MM.1S (cell line): ENCODE data around the gene TSHZ2.

Experiments used
- DNase-seq: peaks from one replicate; pipeline ENCODE4 v3.0.0-alpha.2; 2015
- H2AFZ ChIP-seq: fragments of 300-600 bp; sonication (generic); 2 replicates; pipeline ENCODE4 v1.6.0; 2016; ENCODE audit warnings: antibody characterized with exemption, low read length
- H3F3A ChIP-seq: fragments of 300-600 bp; sonication (generic); 2 replicates; pipeline ENCODE4 v1.6.1; 2016; ENCODE audit warnings: mild to moderate bottlenecking, antibody characterized with exemption, low read length, moderate library complexity, mixed read lengths; ENCODE audit not compliant: insufficient read depth
- H3K27ac ChIP-seq: fragments of 300-600 bp; sonication (generic); 2 replicates; pipeline ENCODE4 v1.5.1; 2016; ENCODE audit warnings: mild to moderate bottlenecking, low read length
- H3K27me3 ChIP-seq: fragments of 300-600 bp; sonication (generic); replicated peaks from 2 replicates; pipeline ENCODE4 v1.6.0; 2016; ENCODE audit warnings: low read length; ENCODE audit not compliant: insufficient read depth
- H3K36me3 ChIP-seq: fragments of 300-600 bp; sonication (generic); replicated peaks from 2 replicates; pipeline ENCODE4 v1.6.1; 2016; ENCODE audit warnings: mild to moderate bottlenecking, low read length, mixed read lengths; ENCODE audit not compliant: insufficient read depth
- H3K4me1 ChIP-seq: fragments of 300-600 bp; sonication (generic); 2 replicates; pipeline ENCODE4 v1.6.1; 2016; ENCODE audit warnings: low read length, mixed read lengths
- H3K4me2 ChIP-seq: fragments of 300-600 bp; sonication (generic); 2 replicates; pipeline ENCODE4 v1.6.0; 2016; ENCODE audit warnings: low read depth, low read length
- H3K4me3 ChIP-seq: fragments of 300-600 bp; sonication (generic); 2 replicates; pipeline ENCODE4 v1.5.1; 2016; ENCODE audit warnings: low read length, mixed read lengths
- H3K79me2 ChIP-seq: fragments of 300-600 bp; sonication (generic); 2 replicates; pipeline ENCODE4 v1.6.1; 2016; ENCODE audit warnings: mixed run types, low read length, mixed read lengths
- H3K9ac ChIP-seq: fragments of 300-600 bp; sonication (generic); 2 replicates; pipeline ENCODE4 v1.6.1; 2016; ENCODE audit warnings: low read length, mixed read lengths
- H3K9me2 ChIP-seq: fragments of 300-600 bp; sonication (generic); replicated peaks from 2 replicates; pipeline ENCODE4 v1.6.1; 2016; ENCODE audit warnings: mild to moderate bottlenecking, low read length, mixed read lengths; ENCODE audit not compliant: insufficient read depth
- H3K9me3 ChIP-seq: fragments of 300-600 bp; sonication (generic); replicated peaks from 2 replicates; pipeline ENCODE4 v1.6.1; 2016; ENCODE audit warnings: mild to moderate bottlenecking, low read length, mixed read lengths; ENCODE audit not compliant: insufficient read depth
- H4K20me1 ChIP-seq: fragments of 300-600 bp; sonication (generic); 2 replicates; pipeline ENCODE4 v1.6.1; 2016; ENCODE audit warnings: mild to moderate bottlenecking, low read length, moderate library complexity, mixed read lengths; ENCODE audit not compliant: insufficient read depth
- EZH2 ChIP-seq: fragments of 300-600 bp; sonication (generic); optimal IDR thresholded peaks from 2 replicates; pipeline ENCODE3; 2017; ENCODE audit warnings: low read depth, mild to moderate bottlenecking, antibody characterized with exemption, low read length, mixed read lengths
- EZH2phosphoT487 ChIP-seq: fragments of 300-600 bp; sonication (generic); IDR thresholded peaks from 2 replicates; pipeline ENCODE4 v1.6.1; 2018; ENCODE audit warnings: antibody characterized with exemption, low read length
- TF ChIP-seq, protein P1 (sequence below): fragments of 300-600 bp; sonication (generic); IDR thresholded peaks from 2 replicates; pipeline ENCODE4 v1.5.1; 2016; ENCODE audit warnings: antibody characterized with exemption, low read length, mixed read lengths

Gene TSHZ2

DNA sequence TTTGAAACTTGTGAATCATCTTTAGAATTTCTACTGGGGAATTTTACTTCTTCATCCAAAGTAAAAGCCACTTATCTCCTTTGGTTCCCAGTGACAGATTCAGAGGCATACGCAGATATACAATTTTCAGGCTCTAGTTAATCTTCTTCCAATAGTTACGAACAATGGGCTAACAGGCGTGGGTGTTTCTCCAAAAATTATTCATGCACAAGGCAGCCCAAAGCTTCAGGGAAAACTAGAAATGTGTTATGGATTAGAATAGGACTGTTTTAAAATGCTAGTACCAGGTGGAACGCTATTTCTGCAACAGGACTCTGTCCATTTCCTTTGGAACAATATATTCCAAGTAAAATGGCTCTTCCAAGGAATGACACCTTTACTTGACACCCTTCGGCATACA is 519.3 kb downstream of the TSHZ2 start:
- Histone ChIP-seq H3K9me3 (no peaks in the 10 kb centered on the region), H3K4me2 (no peak overlapping the region), H3K36me3 (no peaks in the 10 kb centered on the region), H3K9me2 (no peaks in the 10 kb centered on the region), H3K9ac (no peak overlapping the region), H2AFZ (no peak overlapping the region), H4K20me1 (no peaks in the 10 kb centered on the region), H3K4me3 (no peak overlapping the region), H3F3A (no peaks in the 10 kb centered on the region), H3K27me3 (no peaks in the 10 kb centered on the region), H3K27ac (no peak overlapping the region), H3K4me1 (no peaks in the 10 kb centered on the region), H3K79me2 (no peaks in the 10 kb centered on the region)
- no peak for DNase-seq
- TF ChIP-seq, protein P1, sequence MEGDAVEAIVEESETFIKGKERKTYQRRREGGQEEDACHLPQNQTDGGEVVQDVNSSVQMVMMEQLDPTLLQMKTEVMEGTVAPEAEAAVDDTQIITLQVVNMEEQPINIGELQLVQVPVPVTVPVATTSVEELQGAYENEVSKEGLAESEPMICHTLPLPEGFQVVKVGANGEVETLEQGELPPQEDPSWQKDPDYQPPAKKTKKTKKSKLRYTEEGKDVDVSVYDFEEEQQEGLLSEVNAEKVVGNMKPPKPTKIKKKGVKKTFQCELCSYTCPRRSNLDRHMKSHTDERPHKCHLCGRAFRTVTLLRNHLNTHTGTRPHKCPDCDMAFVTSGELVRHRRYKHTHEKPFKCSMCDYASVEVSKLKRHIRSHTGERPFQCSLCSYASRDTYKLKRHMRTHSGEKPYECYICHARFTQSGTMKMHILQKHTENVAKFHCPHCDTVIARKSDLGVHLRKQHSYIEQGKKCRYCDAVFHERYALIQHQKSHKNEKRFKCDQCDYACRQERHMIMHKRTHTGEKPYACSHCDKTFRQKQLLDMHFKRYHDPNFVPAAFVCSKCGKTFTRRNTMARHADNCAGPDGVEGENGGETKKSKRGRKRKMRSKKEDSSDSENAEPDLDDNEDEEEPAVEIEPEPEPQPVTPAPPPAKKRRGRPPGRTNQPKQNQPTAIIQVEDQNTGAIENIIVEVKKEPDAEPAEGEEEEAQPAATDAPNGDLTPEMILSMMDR: no peak

DNA sequence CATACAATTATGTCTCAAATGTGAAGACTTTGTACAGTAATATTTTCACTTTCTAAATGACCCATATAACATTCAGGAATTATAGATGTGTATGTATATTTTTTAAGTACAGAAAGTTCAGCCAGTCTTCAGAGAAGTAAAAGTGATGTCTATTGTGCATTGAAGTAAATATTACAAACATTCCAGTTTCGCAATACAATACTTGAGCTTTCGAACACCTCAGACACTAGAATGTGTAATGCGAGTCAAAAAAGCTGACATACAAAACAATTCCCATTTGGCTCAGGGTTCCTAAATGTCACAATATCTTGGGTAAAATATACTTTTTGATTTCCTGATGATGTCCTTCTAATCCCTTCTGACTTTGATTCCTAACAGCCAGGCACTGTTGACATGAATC is 520.1 kb downstream of the TSHZ2 start:
- Histone ChIP-seq H3K27ac (no peak overlapping the region), H3F3A (no peaks in the 10 kb centered on the region)
- DNase-seq: no peak

DNA sequence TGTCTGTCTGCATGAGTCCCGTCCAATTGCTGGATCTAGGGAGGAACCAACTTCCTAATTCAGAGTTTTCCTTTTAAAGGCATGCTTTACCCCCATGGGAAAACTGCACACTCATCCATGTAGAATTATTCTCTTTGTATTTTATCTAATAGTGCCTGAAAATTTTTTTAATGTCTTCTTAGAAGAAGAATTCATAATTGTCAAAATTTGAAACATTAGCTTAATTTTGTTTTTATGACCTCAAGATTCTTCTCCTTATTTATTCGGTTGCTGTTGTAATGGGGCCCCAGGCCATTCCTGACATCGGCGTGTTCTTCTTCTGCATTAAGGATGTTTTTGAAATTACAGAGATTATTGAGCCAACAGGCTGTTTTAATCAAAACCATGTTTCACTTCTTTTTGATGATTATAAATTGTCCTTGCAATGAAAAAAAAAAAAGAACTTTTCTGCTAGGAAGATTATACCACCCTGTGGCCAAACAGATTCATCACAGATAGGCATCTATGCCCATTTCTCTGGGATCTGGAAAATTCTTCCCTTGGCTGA is 521.2 kb downstream of the TSHZ2 start:
- H3K9ac ChIP-seq: no peak overlapping the region
- H3K36me3 ChIP-seq: no peaks in the 10 kb centered on the region
- no peak overlapping the region for H2AFZ ChIP-seq
- H3K9me3 ChIP-seq: no peaks in the 10 kb centered on the region
- no peaks in the 10 kb centered on the region for H3K9me2 ChIP-seq
- no peaks in the 10 kb centered on the region for H4K20me1 ChIP-seq
- H3K4me3 ChIP-seq: no peak overlapping the region
- no peaks in the 10 kb centered on the region for H3K4me1 ChIP-seq
- DNase-seq: no peak
- no peaks in the 10 kb centered on the region for H3K27me3 ChIP-seq
- no peak overlapping the region for H3K27ac ChIP-seq
- no peaks in the 10 kb centered on the region for H3F3A ChIP-seq
- H3K4me2 ChIP-seq: no peak overlapping the region
- TF ChIP-seq, protein P1: no peak
- TF ChIP-seq EZH2 (no peak), EZH2phosphoT487 (no peak)
- no peaks in the 10 kb centered on the region for H3K79me2 ChIP-seq

More for the DNA sequence above, 520.1 kb downstream of the TSHZ2 start:
- no peak overlapping the region for H3K9ac ChIP-seq
- no peaks in the 10 kb centered on the region for H3K27me3 ChIP-seq
- TF ChIP-seq, protein P1: no peak
- TF ChIP-seq EZH2phosphoT487: no peak
- TF ChIP-seq EZH2: no peak
- H3K79me2 ChIP-seq: no peaks in the 10 kb centered on the region
- H3K4me2 ChIP-seq: no peak overlapping the region
- no peaks in the 10 kb centered on the region for H3K4me1 ChIP-seq
- H3K4me3 ChIP-seq: no peak overlapping the region
- H4K20me1 ChIP-seq: no peaks in the 10 kb centered on the region
- H3K36me3 ChIP-seq: no peaks in the 10 kb centered on the region
- H2AFZ ChIP-seq: no peak overlapping the region
- no peaks in the 10 kb centered on the region for H3K9me3 ChIP-seq
- no peaks in the 10 kb centered on the region for H3K9me2 ChIP-seq
